Neuron (in vitro differentiated cells): ENCODE data around the gene CTAG2.
"Not testable (repeated sequence)": the region's sequence is repeated elsewhere in the genome, so short reads cannot be mapped to it uniquely, and the experiment has no call there.

Experiments used
- H2AFZ ChIP-seq: one replicate; pipeline ENCODE4 v1.6.1; 2013; ENCODE audit warnings: low read depth, mild to moderate bottlenecking, inconsistent platforms, low read length, moderate library complexity
- H3K27me3 ChIP-seq: one replicate; pipeline ENCODE4 v1.6.1; 2013; ENCODE audit warnings: low read length; ENCODE audit not compliant: insufficient read depth
- H3K36me3 ChIP-seq: one replicate; pipeline ENCODE4 v1.6.1; 2013; ENCODE audit warnings: low read length; ENCODE audit not compliant: insufficient read depth
- H3K4me1 ChIP-seq: one replicate; pipeline ENCODE4 v1.6.1; 2013; ENCODE audit warnings: low read length; ENCODE audit not compliant: insufficient read depth
- H3K4me3 ChIP-seq: 2 replicates; pipeline ENCODE4 v1.5.1; 2013; ENCODE audit warnings: mild to moderate bottlenecking, low read length, moderate library complexity
- H3K9me3 ChIP-seq: one replicate; pipeline ENCODE4 v1.6.1; 2013; ENCODE audit warnings: low read length

The CTAG2 gene

DNA sequence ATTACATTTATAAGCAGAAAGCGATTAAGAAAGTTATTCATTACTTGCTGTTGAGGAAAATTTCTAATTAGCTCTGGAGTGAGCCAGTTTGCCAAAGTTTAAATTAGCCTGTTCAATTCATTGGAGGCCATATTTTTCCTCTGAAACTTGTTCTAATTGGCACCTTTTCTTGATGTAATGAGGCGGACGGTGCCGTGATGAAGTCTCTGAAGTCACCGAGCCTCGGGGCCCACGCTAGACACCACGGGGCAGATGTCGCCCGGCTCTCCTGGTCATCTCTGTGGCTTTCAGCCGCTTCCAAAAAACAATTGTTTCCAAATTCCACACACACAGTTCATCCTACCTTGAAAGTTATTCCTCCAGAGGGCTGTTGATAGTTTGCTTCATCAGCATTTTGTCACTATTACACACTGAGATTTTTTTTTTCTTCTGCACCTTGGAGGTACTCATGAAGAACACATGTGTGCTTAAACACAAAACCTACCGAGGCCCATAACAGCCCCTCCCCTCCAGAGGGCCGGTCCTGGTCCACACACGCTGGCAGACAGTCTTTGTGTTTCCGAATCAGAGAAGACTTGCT, 3.9 kb upstream of the CTAG2 start:
- Histone ChIP-seq H3K4me3 (no peak overlapping the region), H3K4me1 (no peaks in the 10 kb centered on the region), H3K36me3 (no peaks in the 10 kb centered on the region), H2AFZ (no peak overlapping the region), H3K27me3 (peaks cover 4% of the 10 kb centered on the region), H3K9me3 (no peaks in the 10 kb centered on the region)

DNA sequence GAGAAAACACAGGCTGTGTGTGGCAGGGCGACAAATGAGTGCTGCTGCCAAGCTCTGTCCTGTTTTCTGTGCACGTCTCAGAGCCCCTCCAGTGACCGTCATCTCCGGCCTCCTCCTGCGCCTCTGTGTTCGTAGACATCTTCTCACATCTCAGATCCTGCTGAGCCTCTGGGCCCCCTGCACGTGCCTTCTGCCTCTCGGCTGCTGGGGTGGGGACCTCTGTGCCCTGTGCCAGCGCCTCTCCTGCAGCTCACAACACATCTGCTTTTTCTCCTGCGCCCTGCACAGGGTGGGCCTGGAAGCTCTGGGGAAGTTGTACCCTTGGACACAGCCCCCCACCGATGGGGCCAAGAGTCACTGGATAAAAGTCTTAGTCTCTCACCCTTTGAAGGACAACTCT, 2.4 kb upstream of the CTAG2 start:
- no peaks in the 10 kb centered on the region for H3K36me3 ChIP-seq
- H3K4me3 ChIP-seq = no peak overlapping the region
- peaks cover 4% of the 10 kb centered on the region for H3K27me3 ChIP-seq
- no peaks in the 10 kb centered on the region for H3K4me1 ChIP-seq
- no peaks in the 10 kb centered on the region for H3K9me3 ChIP-seq
- H2AFZ ChIP-seq = no peak overlapping the region

DNA sequence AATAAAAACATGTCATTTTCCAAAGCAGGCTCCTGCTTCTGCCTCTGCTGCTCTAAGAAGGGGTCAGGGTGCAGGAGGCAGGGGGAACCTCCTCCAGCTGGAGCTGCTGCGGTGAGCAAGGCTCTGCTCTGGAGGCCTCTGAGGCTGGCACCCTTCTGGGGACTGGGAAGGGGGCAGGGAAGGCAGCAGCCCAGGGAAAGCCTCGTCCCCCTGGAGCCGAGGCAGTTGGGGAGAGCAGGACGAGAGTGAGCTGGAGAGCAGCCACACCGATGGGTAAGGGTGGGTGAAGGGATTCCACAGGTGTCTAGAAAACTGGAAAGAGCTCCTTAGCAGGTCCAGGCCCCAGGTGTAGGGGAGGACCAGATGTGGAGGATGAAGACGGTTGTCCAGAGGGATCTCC, 2.0 kb upstream of the CTAG2 start:
- no peaks in the 10 kb centered on the region for H3K4me1 ChIP-seq
- H3K4me3 ChIP-seq = no peak overlapping the region
- H3K36me3 ChIP-seq = no peaks in the 10 kb centered on the region
- H3K27me3 ChIP-seq = peaks cover 4% of the 10 kb centered on the region
- no peaks in the 10 kb centered on the region for H3K9me3 ChIP-seq
- H2AFZ ChIP-seq = no peak overlapping the region

DNA sequence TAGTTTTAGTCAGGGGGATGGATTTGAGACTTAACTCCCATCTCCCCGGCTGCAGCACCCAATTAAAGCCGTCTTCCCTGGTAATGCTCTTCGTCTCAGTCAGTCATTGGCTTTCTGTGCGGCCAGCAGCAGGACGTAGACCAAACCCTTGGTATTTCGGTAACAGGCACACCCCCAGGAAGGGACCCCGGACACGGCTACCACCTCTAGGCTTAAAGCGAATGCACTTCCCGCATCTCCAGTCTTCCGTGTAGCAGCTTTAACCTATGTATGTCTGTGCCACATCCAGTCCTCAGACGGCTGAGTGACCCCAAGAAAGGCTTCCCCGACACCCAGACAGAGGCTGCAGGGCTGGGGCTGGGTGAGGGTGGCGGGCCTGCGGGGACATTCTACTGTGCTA, 1.5 kb upstream of the CTAG2 start:
- Histone ChIP-seq H3K27me3 (peaks cover 4% of the 10 kb centered on the region), H3K9me3 (no peaks in the 10 kb centered on the region), H3K36me3 (no peaks in the 10 kb centered on the region), H3K4me3 (no peak overlapping the region), H2AFZ (no peak overlapping the region), H3K4me1 (no peaks in the 10 kb centered on the region)

DNA sequence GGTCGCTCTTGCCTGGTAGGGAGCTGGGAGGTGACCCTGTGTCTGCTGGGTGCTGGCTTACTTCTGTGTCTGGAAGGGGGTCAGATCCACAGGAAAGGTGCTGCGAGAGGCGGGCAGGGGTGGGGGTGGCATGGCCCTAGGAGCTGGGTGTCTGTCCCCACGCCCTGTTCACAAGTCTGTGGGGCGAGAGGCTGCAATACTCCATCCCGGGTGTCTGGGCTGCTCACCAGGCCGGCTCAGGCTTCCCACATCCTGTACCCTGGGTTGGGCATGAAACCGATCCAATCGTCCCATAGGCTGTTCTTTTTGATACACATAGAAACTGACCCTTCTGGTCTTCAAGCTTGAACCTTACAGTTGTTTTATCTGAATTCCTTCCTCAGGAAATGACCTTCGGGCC, 993 bp upstream of the CTAG2 start:
- H3K9me3 ChIP-seq = no peaks in the 10 kb centered on the region
- peaks cover 4% of the 10 kb centered on the region for H3K27me3 ChIP-seq
- no peaks in the 10 kb centered on the region for H3K4me1 ChIP-seq
- H2AFZ ChIP-seq = no peak overlapping the region
- no peak overlapping the region for H3K4me3 ChIP-seq
- H3K36me3 ChIP-seq = no peaks in the 10 kb centered on the region

DNA sequence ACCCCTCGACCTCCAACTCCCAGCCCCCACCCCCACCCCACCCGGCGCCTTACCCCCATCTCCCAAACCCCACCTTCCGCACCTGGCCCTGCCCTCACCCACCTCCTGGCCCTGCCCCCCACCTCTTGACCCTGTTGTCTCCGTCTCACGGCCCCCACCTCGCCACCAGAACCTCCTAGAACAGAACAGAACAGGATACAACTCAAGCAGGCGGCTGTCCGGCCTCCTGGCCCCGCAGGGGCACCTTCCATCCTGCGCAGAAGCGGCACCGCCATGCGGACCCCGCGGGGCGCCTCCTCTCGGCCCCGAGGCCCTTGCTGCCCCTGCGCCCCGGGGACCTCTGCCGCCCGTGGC, 354 bp downstream of the CTAG2 start:
- Histone ChIP-seq H2AFZ (no peak overlapping the region), H3K36me3 (no peaks in the 10 kb centered on the region), H3K27me3 (peaks cover 4% of the 10 kb centered on the region), H3K4me1 (no peaks in the 10 kb centered on the region), H3K4me3 (no peak overlapping the region), H3K9me3 (no peaks in the 10 kb centered on the region)

DNA sequence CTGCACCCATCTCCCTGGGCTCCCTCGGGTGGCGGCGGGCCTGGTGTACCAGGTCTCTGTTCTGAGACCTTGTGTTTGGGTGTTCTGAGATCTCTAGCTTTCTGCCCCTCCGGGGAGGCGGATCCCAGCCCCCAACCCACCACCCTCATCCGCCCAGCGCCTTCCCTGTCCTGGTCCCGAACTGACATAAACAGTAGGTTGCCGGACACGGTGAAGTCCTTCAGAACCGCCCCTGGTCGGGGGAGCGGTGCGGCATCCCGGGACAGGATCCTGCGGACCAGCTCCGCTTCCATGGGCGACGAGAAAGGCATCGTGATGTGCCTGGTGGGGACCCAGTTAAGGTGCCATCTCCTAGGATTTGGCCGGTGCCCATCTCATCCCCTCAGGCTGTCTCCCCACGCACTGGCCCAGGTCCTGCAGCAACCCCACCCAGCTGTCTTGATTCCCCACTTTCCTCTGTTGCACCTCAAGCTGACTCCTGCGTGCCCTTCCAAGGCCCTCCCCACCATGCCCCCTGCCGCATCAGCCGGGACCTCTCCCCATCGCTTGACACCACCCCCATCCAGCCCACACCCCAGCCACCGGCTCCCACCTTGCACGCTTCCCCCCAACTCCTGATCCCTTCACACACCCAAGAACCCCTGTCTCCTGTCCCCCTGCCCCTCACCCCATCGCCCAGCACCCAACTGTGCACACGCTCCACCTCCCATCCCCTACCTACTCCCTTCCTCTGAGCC, 900 bp downstream of the CTAG2 start:
- H3K4me3 ChIP-seq = no peak overlapping the region
- no peaks in the 10 kb centered on the region for H3K36me3 ChIP-seq
- no peaks in the 10 kb centered on the region for H3K9me3 ChIP-seq
- H2AFZ ChIP-seq = no peak overlapping the region
- peaks cover 4% of the 10 kb centered on the region for H3K27me3 ChIP-seq
- no peaks in the 10 kb centered on the region for H3K4me1 ChIP-seq

DNA sequence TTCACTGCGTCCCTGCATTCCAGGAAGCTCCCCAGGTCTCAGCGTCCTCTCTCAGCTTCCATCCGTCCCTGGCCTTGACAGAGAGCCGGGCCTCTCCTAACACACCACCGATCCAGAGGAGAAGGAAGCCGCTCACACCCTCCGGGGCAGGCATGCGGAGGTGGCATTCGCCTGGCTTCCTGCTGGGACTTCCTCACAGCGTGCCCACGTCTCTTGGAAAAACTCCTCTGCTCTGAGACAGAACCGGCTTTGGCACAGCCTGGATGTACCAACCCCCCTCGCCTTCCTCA, 3.2 kb downstream of the CTAG2 start:
- Histone ChIP-seq H3K4me3 (no peak overlapping the region), H3K9me3 (no peaks in the 10 kb centered on the region), H3K27me3 (peaks cover 4% of the 10 kb centered on the region), H3K4me1 (no peaks in the 10 kb centered on the region), H2AFZ (no peak overlapping the region), H3K36me3 (no peaks in the 10 kb centered on the region)

DNA sequence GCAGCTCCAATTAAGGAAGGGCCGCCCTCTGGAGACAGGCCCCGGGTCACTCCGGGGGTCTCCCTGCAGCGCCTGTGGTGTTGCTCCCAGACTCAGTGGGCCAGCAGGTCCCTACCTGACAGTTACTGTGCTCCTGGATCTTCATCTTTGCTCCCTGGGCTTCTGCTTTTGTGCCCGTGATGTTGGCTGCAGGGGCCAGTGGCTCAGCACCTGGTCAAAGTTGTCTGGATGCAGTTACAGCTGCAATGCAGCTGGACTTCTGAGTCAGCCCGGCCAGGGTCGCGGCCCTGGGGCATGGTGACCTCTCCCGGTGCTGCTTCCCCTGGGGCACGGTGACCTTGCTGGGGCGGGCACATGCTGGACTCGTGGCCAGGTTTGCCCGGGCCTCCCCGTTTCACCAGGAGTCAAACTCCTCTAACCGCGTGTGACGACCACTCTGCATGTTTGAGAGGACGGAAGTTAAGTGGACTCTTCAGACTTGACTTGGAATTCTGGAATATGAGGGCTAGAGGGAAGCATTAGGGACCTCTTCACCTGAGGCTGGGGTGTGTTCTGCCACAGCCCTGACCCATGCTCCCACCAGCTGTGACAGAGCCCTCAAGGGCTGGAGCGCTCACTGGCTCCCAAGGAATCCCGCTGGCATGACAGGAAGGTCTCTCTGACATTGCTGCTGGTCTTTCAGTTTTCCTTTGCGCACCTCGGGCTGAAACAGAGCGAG, 3.7 kb downstream of the CTAG2 start:
- Histone ChIP-seq H3K27me3 (peaks cover 2% of the 10 kb centered on the region), H2AFZ (no peak overlapping the region), H3K4me3 (no peak overlapping the region), H3K4me1 (no peaks in the 10 kb centered on the region), H3K9me3 (no peaks in the 10 kb centered on the region), H3K36me3 (no peaks in the 10 kb centered on the region)

DNA sequence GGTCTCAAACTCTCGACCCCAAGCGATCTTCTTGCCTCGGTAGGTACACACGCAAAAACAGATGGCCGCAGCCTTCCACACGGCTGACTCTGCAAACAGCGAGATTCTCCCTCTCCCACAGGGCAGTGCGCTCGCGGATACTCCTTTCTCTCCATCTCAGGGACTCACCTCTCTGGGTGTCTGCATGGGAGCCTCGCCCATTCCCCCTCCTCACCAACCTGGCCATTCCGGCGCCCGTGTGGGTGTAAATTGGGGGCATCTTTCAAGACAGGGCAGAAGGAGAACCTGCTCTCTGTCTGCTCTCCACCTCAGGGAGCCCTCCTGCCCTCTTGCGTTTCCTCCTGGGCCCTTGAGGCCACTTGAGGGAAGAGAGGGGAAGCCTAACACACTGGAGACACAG, 4.4 kb downstream of the CTAG2 start:
- Histone ChIP-seq H3K4me1 (no peaks in the 10 kb centered on the region), H2AFZ (no peak overlapping the region), H3K27me3 (no peaks in the 10 kb centered on the region), H3K36me3 (no peaks in the 10 kb centered on the region), H3K9me3 (no peaks in the 10 kb centered on the region), H3K4me3 (no peak overlapping the region)

DNA sequence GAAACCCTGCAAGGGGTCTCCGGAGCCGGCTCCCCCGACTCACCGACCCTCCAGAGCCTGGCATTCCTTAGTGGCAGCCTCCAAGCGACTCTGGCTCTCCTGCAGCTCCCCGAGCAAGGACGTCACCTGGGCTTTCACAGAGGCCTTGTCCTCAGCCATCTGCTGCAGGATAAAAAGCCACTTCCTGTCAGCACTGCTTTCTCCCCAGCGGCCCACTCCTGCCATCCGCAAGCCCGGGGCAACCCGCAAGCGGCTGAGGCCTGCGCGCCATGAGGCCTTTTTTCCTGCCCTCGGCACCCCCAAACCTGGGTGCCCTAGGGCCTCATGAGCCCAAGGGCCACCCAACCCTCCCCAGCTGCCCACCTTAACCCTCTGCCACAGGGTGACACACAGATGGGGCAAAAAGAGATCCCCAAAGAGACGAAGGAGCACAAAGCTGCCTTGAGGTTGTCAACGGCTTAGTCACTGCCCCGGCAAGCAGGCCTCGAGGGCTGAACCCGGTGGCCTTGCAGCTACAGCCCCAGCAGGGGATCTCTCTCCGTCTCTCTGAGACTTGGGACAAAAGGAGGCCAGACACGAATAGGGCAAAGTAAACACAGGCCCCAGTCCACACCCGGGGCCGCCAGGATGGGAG, 7.5 kb downstream of the CTAG2 start:
- H3K36me3 ChIP-seq, H3K4me1 ChIP-seq, H2AFZ ChIP-seq, H3K9me3 ChIP-seq, H3K27me3 ChIP-seq, H3K4me3 ChIP-seq: not testable (repeated sequence)

DNA sequence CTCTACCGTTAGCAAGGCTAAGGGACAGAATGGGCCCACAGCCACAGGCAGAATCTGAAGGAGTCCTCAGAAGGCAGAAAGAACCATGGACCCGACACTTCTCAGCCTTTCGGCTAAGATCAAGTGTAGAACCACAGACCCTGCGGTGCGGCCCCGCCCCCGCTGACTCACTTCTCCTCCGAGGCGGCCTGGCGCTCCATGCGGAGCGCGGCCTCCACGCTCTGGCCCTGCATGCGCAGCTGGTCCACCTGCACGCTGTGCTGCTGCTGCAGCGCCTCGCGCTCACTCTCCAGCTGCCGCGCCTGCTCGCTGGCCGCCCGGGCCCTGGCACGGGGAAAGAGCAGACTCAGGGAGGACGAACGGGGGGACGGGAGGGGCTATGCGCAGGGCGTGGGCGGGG, 9.7 kb downstream of the CTAG2 start:
- H3K36me3 ChIP-seq, H3K9me3 ChIP-seq, H3K4me1 ChIP-seq, H2AFZ ChIP-seq, H3K27me3 ChIP-seq, H3K4me3 ChIP-seq: not testable (repeated sequence)

DNA sequence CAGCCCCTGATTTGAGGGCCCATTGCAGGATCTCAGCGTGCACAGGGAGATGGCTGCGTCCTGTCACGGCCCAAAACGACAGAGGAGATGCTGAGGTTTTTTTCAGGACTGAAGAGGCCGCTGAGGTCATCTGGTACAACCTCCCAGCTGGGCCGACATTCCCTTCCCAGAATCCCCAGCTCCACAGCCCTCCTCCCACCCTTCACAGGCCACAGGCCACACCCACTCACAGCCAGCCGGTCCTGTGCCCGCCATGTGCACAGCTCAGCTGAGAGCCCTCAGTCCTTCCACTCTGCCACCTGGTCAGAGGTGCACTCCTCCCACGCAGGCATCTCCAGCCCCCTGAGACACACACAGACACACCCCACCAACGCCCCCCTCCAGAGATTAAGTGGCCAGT, 11.6 kb downstream of the CTAG2 start:
- H3K9me3 ChIP-seq, H3K4me1 ChIP-seq, H2AFZ ChIP-seq, H3K36me3 ChIP-seq, H3K27me3 ChIP-seq, H3K4me3 ChIP-seq: not testable (repeated sequence)
